Ishikawa (cell line): ENCODE data around the gene CNTN1.

ENCODE experiments used
- CEBPB ChIP-seq: IDR thresholded peaks from 2 replicates; pipeline ENCODE4 v1.6.1; 2012
- CREB1 ChIP-seq: IDR thresholded peaks from 2 replicates; pipeline ENCODE4 v1.6.1; 2012; ENCODE audit warnings: low read depth
- EGR1 ChIP-seq: IDR thresholded peaks from 2 replicates; pipeline ENCODE4 v1.6.1; 2012
- EP300 ChIP-seq: IDR thresholded peaks from 2 replicates; pipeline ENCODE4 v1.6.1; 2012; ENCODE audit warnings: borderline replicate concordance
- FOXM1 ChIP-seq: IDR thresholded peaks from 2 replicates; pipeline ENCODE4 v1.6.1; 2012; ENCODE audit warnings: low read depth, borderline replicate concordance
- NFIC ChIP-seq: IDR thresholded peaks from 2 replicates; pipeline ENCODE4 v1.6.1; 2012
- RAD21 ChIP-seq: IDR thresholded peaks from 2 replicates; pipeline ENCODE4 v1.6.1; 2012; ENCODE audit warnings: low read depth
- TAF1 ChIP-seq: IDR thresholded peaks from 2 replicates; pipeline ENCODE4 v1.6.1; 2012; ENCODE audit warnings: low read depth, mild to moderate bottlenecking
- TCF12 ChIP-seq: IDR thresholded peaks from 2 replicates; pipeline ENCODE4 v1.6.1; 2012; ENCODE audit warnings: low read depth
- TEAD4 ChIP-seq: IDR thresholded peaks from 2 replicates; pipeline ENCODE4 v1.6.1; 2012
- USF1 ChIP-seq: IDR thresholded peaks from 2 replicates; pipeline ENCODE4 v1.6.1; 2012
- YY1 ChIP-seq: IDR thresholded peaks from 2 replicates; pipeline ENCODE4 v1.6.1; 2012; ENCODE audit warnings: low read depth
- ZBTB7A ChIP-seq: IDR thresholded peaks from 2 replicates; pipeline ENCODE4 v1.6.1; 2012; ENCODE audit warnings: low read depth
- TF ChIP-seq, protein P1 (sequence below): IDR thresholded peaks from 2 replicates; pipeline ENCODE4 v1.6.1; 2012; ENCODE audit warnings: low read depth, mild to moderate bottlenecking
- TF ChIP-seq, protein P2 (sequence below): IDR thresholded peaks from 2 replicates; pipeline ENCODE4 v1.6.1; 2012

The CNTN1 gene

DNA sequence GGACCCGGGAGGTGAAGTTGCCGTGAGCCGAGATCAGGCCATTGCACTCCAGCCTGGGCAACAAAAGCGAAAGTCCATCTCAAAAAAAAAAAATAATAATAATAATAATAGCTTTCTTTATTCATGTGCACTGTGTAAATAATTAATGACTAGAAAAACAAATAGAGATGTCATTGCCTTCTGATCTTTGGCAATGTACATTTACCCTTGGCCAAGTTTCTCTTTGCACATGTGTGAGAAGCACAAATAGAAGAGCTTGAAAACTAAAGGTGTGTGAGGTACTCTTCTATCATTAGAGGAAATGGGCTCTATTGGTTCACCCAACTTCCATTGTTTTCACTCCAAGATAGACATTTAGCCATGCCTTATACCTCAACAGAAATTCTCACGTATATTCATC is 325.8 kb downstream of the CNTN1 start:
- TF ChIP-seq ZBTB7A (no peak), EP300 (no peak)

- TF ChIP-seq TAF1 (no peak), NFIC (no peak), USF1 (no peak), EP300 (no peak), CEBPB (no peak), TEAD4 (no peak), TCF12 (no peak), ZBTB7A (no peak), EGR1 (no peak), RAD21 (no peak), YY1 (no peak), CREB1 (no peak), FOXM1 (no peak)
- TF ChIP-seq, protein P1, sequence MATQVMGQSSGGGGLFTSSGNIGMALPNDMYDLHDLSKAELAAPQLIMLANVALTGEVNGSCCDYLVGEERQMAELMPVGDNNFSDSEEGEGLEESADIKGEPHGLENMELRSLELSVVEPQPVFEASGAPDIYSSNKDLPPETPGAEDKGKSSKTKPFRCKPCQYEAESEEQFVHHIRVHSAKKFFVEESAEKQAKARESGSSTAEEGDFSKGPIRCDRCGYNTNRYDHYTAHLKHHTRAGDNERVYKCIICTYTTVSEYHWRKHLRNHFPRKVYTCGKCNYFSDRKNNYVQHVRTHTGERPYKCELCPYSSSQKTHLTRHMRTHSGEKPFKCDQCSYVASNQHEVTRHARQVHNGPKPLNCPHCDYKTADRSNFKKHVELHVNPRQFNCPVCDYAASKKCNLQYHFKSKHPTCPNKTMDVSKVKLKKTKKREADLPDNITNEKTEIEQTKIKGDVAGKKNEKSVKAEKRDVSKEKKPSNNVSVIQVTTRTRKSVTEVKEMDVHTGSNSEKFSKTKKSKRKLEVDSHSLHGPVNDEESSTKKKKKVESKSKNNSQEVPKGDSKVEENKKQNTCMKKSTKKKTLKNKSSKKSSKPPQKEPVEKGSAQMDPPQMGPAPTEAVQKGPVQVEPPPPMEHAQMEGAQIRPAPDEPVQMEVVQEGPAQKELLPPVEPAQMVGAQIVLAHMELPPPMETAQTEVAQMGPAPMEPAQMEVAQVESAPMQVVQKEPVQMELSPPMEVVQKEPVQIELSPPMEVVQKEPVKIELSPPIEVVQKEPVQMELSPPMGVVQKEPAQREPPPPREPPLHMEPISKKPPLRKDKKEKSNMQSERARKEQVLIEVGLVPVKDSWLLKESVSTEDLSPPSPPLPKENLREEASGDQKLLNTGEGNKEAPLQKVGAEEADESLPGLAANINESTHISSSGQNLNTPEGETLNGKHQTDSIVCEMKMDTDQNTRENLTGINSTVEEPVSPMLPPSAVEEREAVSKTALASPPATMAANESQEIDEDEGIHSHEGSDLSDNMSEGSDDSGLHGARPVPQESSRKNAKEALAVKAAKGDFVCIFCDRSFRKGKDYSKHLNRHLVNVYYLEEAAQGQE, result no peak
- TF ChIP-seq, protein P2, sequence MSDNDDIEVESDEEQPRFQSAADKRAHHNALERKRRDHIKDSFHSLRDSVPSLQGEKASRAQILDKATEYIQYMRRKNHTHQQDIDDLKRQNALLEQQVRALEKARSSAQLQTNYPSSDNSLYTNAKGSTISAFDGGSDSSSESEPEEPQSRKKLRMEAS, result no peak
These were observed 327.2 kb downstream of the CNTN1 start for GRCh38 chr12:41019461-41019860.

DNA sequence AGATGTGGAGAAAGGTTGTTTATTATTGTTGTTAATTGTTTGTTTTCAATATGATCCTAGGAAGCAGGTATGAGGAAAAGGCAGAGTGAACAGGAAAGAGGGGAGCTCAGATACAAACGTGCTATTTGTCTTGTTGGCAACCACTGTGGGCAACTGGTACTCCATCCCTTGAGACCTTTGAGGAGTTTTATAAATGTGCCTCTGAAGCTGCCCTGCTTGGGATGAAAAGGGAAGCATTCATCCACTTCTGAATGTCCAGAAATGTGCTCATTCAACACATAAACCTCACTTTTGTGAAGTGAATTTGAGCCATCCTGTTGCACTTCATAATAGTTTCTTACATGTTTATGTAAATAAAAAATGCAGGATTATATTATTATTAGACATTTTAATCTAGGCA is 331.6 kb downstream of the CNTN1 start:
- TF ChIP-seq CREB1 (no peak), NFIC (no peak), TCF12 (no peak), ZBTB7A (no peak), EGR1 (no peak), RAD21 (no peak)

GRCh38 chr12:41026151-41026550 is 333.9 kb downstream of the CNTN1 start:
- no peak for TF ChIP-seq EP300
- TF ChIP-seq CREB1, result no peak
- TF ChIP-seq, protein P2, result no peak
- TF ChIP-seq YY1, result no peak
- no peak for TF ChIP-seq TEAD4
- TF ChIP-seq, protein P1, result no peak
- TF ChIP-seq TAF1, result no peak
- no peak for TF ChIP-seq USF1
- TF ChIP-seq ZBTB7A, result no peak

DNA sequence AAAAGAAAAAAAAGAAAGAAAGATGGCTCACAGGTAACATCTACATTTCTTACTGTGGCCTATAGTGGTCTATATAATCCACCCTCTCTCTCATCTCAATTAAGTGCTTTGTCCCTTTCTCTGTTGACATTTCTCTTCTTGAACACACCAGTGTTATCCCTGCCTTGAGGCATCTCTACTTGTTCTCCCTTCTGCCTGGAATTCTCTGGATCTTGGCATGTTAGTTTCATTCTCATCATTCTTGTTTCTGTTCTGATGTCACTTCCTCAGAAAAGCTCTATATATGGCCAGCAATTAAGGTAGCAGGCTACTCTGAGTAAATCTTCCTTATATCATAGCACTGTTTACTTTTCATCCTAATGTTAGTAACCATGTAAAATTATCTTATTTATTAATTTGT is 340.1 kb downstream of the CNTN1 start:
- TF ChIP-seq, protein P1, result no peak
- TF ChIP-seq YY1 (no peak), TCF12 (no peak)

DNA sequence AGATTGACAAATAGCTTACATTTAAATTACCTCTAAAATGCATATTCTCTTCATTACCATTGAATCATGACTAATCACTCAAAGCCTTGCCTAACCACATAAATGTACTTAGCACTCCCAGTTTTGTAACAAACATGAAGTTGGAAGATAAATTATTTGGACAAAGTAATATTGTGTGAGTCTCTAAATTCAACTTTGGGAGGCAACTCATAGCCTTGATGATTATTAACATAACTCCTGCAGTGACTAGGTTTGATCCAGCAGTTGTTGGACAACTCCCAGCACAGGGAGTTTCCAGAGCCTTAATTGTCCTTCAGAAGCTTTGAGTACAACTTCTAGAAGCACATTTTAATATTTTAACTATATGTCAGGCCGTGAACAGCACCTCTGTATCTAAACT is 342.4 kb downstream of the CNTN1 start:
- no peak for TF ChIP-seq RAD21
- TF ChIP-seq USF1, result no peak
- TF ChIP-seq CEBPB, result no peak
- no peak for TF ChIP-seq TCF12
- TF ChIP-seq, protein P2, result no peak
- TF ChIP-seq EGR1, result no peak
- TF ChIP-seq CREB1, result no peak
- no peak for TF ChIP-seq NFIC
- TF ChIP-seq TAF1, result no peak
- no peak for TF ChIP-seq ZBTB7A
